HG02938 (cell line): ENCODE data around the gene BHLHE23.

Source experiments
- ATAC-seq: cut with Tn5 transposase; IDR thresholded peaks from one replicate; pipeline ENCODE4 v1.9.1; 2021; ENCODE audit warnings: mild to moderate bottlenecking, moderate library complexity; ENCODE audit not compliant: unreplicated experiment

BHLHE23 gene

GRCh38 chr20:62975812-62976508, 30.8 kb downstream of the BHLHE23 start:
- ATAC-seq, result no peak

GRCh38 chr20:62975251-62975760, 31.5 kb downstream of the BHLHE23 start:
- no peak for ATAC-seq

GRCh38 chr20:62972845-62973745, 33.7 kb downstream of the BHLHE23 start:
- no peak for ATAC-seq

- ATAC-seq, result no peak
These were observed 34.6 kb downstream of the BHLHE23 start for GRCh38 chr20:62971950-62972844.

- ATAC-seq, result no peak
These were observed 35.4 kb downstream of the BHLHE23 start for GRCh38 chr20:62971211-62971949.

GRCh38 chr20:62970307-62971210, 36.2 kb downstream of the BHLHE23 start:
- no peak for ATAC-seq

GRCh38 chr20:62969939-62970306, 36.8 kb downstream of the BHLHE23 start:
- no peak for ATAC-seq

- no peak for ATAC-seq
These were observed 37.5 kb downstream of the BHLHE23 start for GRCh38 chr20:62969179-62969760.

- no peak for ATAC-seq
These were observed 38.2 kb downstream of the BHLHE23 start for GRCh38 chr20:62968378-62969178.

- ATAC-seq, result no peak
These were observed 39.0 kb downstream of the BHLHE23 start for GRCh38 chr20:62967628-62968351.

GRCh38 chr20:62967149-62967501, 39.6 kb downstream of the BHLHE23 start:
- ATAC-seq, result no peak

- no peak for ATAC-seq
These were observed 40.3 kb downstream of the BHLHE23 start for GRCh38 chr20:62966212-62967148.

GRCh38 chr20:62965363-62965771, 41.4 kb downstream of the BHLHE23 start:
- no peak for ATAC-seq

- no peak for ATAC-seq
These were observed 42.1 kb downstream of the BHLHE23 start for GRCh38 chr20:62964700-62965099.

GRCh38 chr20:62963614-62964397, 43.0 kb downstream of the BHLHE23 start:
- no peak for ATAC-seq
